Endodermal cell (in vitro differentiated cells): ENCODE results near the gene NLGN3. TPM values are rescaled to one million over a fixed set of nuclear protein-coding genes. Genes with fewer than 3 reads are reported as not detected.

ENCODE experiments used
- DNase-seq: peaks from one replicate; pipeline ENCODE4 v3.0.0-alpha.2; 2017
- H3K27ac ChIP-seq: 2 replicates; pipeline ENCODE4 v1.5.1; 2013; ENCODE audit warnings: mild to moderate bottlenecking, low read depth, low read length, moderate library complexity
- H3K27me3 ChIP-seq: 2 replicates; pipeline ENCODE4 v1.6.1; 2013; ENCODE audit warnings: mild to moderate bottlenecking, low read length, moderate library complexity; ENCODE audit not compliant: insufficient read depth, control insufficient read depth, poor library complexity, severe bottlenecking
- H3K36me3 ChIP-seq: 2 replicates; pipeline ENCODE4 v1.7.0; 2013; ENCODE audit warnings: mild to moderate bottlenecking, low read length, moderate library complexity; ENCODE audit not compliant: control insufficient read depth, insufficient read depth
- H3K4me1 ChIP-seq: one replicate; pipeline ENCODE4 v1.7.0; 2013; ENCODE audit warnings: low read length; ENCODE audit not compliant: control insufficient read depth, insufficient read depth
- H3K4me3 ChIP-seq: 2 replicates; pipeline ENCODE4 v1.5.1; 2013; ENCODE audit warnings: mild to moderate bottlenecking, low read length, moderate library complexity
- H3K9ac ChIP-seq: 2 replicates; pipeline ENCODE4 v1.6.1; 2013; ENCODE audit warnings: mild to moderate bottlenecking, low read length, moderate library complexity; ENCODE audit not compliant: poor library complexity, severe bottlenecking; ENCODE audit errors: extremely low read depth
- H3K9me3 ChIP-seq: 2 replicates; pipeline ENCODE4 v1.6.1; 2013; ENCODE audit warnings: mild to moderate bottlenecking, low read length, moderate library complexity; ENCODE audit not compliant: control insufficient read depth
- H3K27ac Mint-ChIP-seq: 2 replicates; pipeline ENCODE4 v1.8.0; 2020; ENCODE audit warnings: mixed read lengths
- H3K27me3 Mint-ChIP-seq: 2 replicates; pipeline ENCODE4 v1.8.0; 2021; ENCODE audit warnings: mild to moderate bottlenecking, mixed read lengths; ENCODE audit not compliant: insufficient read depth
- H3K36me3 Mint-ChIP-seq: 2 replicates; pipeline ENCODE4 v1.8.0; 2020; ENCODE audit warnings: low read depth, mixed read lengths
- H3K4me1 Mint-ChIP-seq: 2 replicates; pipeline ENCODE4 v1.8.0; 2020; ENCODE audit warnings: mixed read lengths
- H3K4me3 Mint-ChIP-seq: 2 replicates; pipeline ENCODE4 v1.8.0; 2020; ENCODE audit warnings: mild to moderate bottlenecking, moderate library complexity, mixed read lengths
- H3K9me3 Mint-ChIP-seq: 2 replicates; pipeline ENCODE4 v1.8.0; 2020; ENCODE audit warnings: mild to moderate bottlenecking, mixed read lengths
- CTCF ChIP-seq: fragments of 200-600 bp; sonication (generic); conservative IDR thresholded peaks from 2 replicates; pipeline ENCODE4 v1.5.0; 2021; ENCODE audit warnings: antibody characterized with exemption, mild to moderate bottlenecking
- WGBS, 2 experiments: methylation state at CpG; one replicate each; pipeline versions ENCODE4 v1.1.5 to v1.1.7; 2013; ENCODE audit warnings: missing lambda C conversion rate in 2 of 2, mixed read lengths in 1 of 2; ENCODE audit not compliant: insufficient coverage in 1 of 2, insufficient read length in 1 of 2; 5-methylcytosine and 5-hydroxymethylcytosine counted together
- total RNA-seq, 2 donors: library from RNA; stranded (reverse); fragmentation: NEBNext Ultra II Directional in 1 of 2; extraction: Animal tissue kit (Norgen Biotek cat#: 25700) in 1 of 2; gene quantifications; 2 replicates in 1 of 2; 3 replicates in 1 of 2; pipeline ENCODE4 v1.2.1, GENCODE V29; 2021

Gene NLGN3
- total RNA-seq, 2 donors from 2014 or later: 1.3 to 3.0 TPM

GRCh38 chrX:71166461-71166860, 21.8 kb downstream of the NLGN3 start:
- Mint-ChIP-seq H3K36me3 (no peaks in the 10 kb centered on the region), H3K27ac (no peak overlapping the region), H3K9me3 (peaks cover 71% of the 10 kb centered on the region), H3K4me1 (peaks cover 1% of the 10 kb centered on the region), H3K4me3 (no peak overlapping the region), H3K27me3 (peaks cover 6% of the 10 kb centered on the region)
- Histone ChIP-seq H3K9ac (no peak overlapping the region), H3K27me3 (no peaks in the 10 kb centered on the region), H3K4me1 (no peaks in the 10 kb centered on the region), H3K36me3 (no peaks in the 10 kb centered on the region), H3K27ac (no peak overlapping the region), H3K9me3 (no peaks in the 10 kb centered on the region), H3K4me3 (no peak overlapping the region)
- WGBS, 2 experiments: 97% methylated on average over 5 of the region's 6 CpGs; no CpG with 5 or more reads in 1 of the 2 experiments
- no peak for DNase-seq
- no peak for TF ChIP-seq CTCF

GRCh38 chrX:71167031-71167781, 22.6 kb downstream of the NLGN3 start:
- peaks cover 74% of the 10 kb centered on the region for H3K9me3 Mint-ChIP-seq
- no peaks in the 10 kb centered on the region for H3K27me3 ChIP-seq
- peaks cover 6% of the 10 kb centered on the region for H3K27me3 Mint-ChIP-seq
- no peak overlapping the region for H3K4me3 Mint-ChIP-seq
- H3K9me3 ChIP-seq: no peaks in the 10 kb centered on the region
- no peak overlapping the region for H3K9ac ChIP-seq
- peaks cover 4% of the 10 kb centered on the region for H3K4me1 Mint-ChIP-seq
- no peak overlapping the region for H3K27ac Mint-ChIP-seq
- no peak overlapping the region for H3K27ac ChIP-seq
- no peaks in the 10 kb centered on the region for H3K36me3 ChIP-seq
- TF ChIP-seq CTCF: no peak
- H3K36me3 Mint-ChIP-seq: no peaks in the 10 kb centered on the region
- DNase-seq: no peak
- 92 to 100% methylated on average over 8 to 16 of the region's 17 CpGs for WGBS, 2 experiments
- no peaks in the 10 kb centered on the region for H3K4me1 ChIP-seq
- no peak overlapping the region for H3K4me3 ChIP-seq

- no peaks in the 10 kb centered on the region for H3K36me3 ChIP-seq
- no peaks in the 10 kb centered on the region for H3K27me3 ChIP-seq
- 95% methylated on average over 7 of the region's 8 CpGs; no CpG with 5 or more reads in 1 of the 2 experiments for WGBS, 2 experiments
- no peak overlapping the region for H3K27ac ChIP-seq
- H3K4me1 ChIP-seq: no peaks in the 10 kb centered on the region
- Mint-ChIP-seq H3K27ac (no peak overlapping the region), H3K4me1 (peaks cover 4% of the 10 kb centered on the region), H3K9me3 (peaks cover 67% of the 10 kb centered on the region), H3K36me3 (no peaks in the 10 kb centered on the region), H3K27me3 (peaks cover 6% of the 10 kb centered on the region), H3K4me3 (no peak overlapping the region)
- no peaks in the 10 kb centered on the region for H3K9me3 ChIP-seq
- no peak overlapping the region for H3K9ac ChIP-seq
- H3K4me3 ChIP-seq: no peak overlapping the region
- no peak for TF ChIP-seq CTCF
- no peak for DNase-seq
These were observed 23.5 kb downstream of the NLGN3 start for GRCh38 chrX:71168134-71168533.
